ENCODE data around the gene HECTD4.
"Not testable (repeated sequence)": the region's sequence is repeated elsewhere in the genome, so short reads cannot be mapped to it uniquely, and the experiment has no call there.

HECTD4 gene

GRCh38 chr12:112406519-112407488, 24.6 kb upstream of the HECTD4 start:
- no peak for DNase-seq

- no peak for DNase-seq
Measured at GRCh38 chr12:112401903-112402498, 19.8 kb upstream of the HECTD4 start.

GRCh38 chr12:112401054-112401453, 18.8 kb upstream of the HECTD4 start:
- DNase-seq = no peak

- no peak for DNase-seq
Measured at GRCh38 chr12:112393328-112393727, 11.1 kb upstream of the HECTD4 start.

- DNase-seq = not testable (repeated sequence)
Measured at GRCh38 chr12:112389922-112390654, 7.9 kb upstream of the HECTD4 start.

GRCh38 chr12:112389228-112389627, 7.0 kb upstream of the HECTD4 start:
- DNase-seq = no peak

GRCh38 chr12:112386726-112387125, 4.5 kb upstream of the HECTD4 start:
- no peak for DNase-seq

- no peak for DNase-seq
Measured at GRCh38 chr12:112382866-112383265, 635 bp upstream of the HECTD4 start.

GRCh38 chr12:112381406-112381882, 787 bp downstream of the HECTD4 start:
- DNase-seq = peak; percentile 52

- DNase-seq = no peak
Measured at GRCh38 chr12:112380663-112381405, 1.4 kb downstream of the HECTD4 start.

- DNase-seq = no peak
Measured at GRCh38 chr12:112375105-112375504, 7.1 kb downstream of the HECTD4 start.

- no peak for DNase-seq
Measured at GRCh38 chr12:112374166-112374740, 8.0 kb downstream of the HECTD4 start.

GRCh38 chr12:112370868-112371510, 11.2 kb downstream of the HECTD4 start:
- no peak for DNase-seq

- DNase-seq = no peak
Measured at GRCh38 chr12:112370199-112370598, 12.0 kb downstream of the HECTD4 start.

GRCh38 chr12:112368856-112369255, 13.4 kb downstream of the HECTD4 start:
- no peak for DNase-seq

GRCh38 chr12:112367965-112368364, 14.3 kb downstream of the HECTD4 start:
- DNase-seq = no peak

- DNase-seq = no peak
Measured at GRCh38 chr12:112362310-112362709, 19.9 kb downstream of the HECTD4 start.

GRCh38 chr12:112361271-112361670, 21.0 kb downstream of the HECTD4 start:
- DNase-seq = no peak

- no peak for DNase-seq
Measured at GRCh38 chr12:112359290-112359689, 22.9 kb downstream of the HECTD4 start.

- DNase-seq = no peak
Measured at GRCh38 chr12:112357214-112357613, 25.0 kb downstream of the HECTD4 start.

GRCh38 chr12:112354399-112354798, 27.8 kb downstream of the HECTD4 start:
- no peak for DNase-seq

GRCh38 chr12:112353393-112353792, 28.8 kb downstream of the HECTD4 start:
- DNase-seq = no peak

Data from stimulated activated CD4-positive, alpha-beta T cell treated with anti-CD3 and anti-CD28 coated beads, Interleukin-15, amount 100 ng/mL, for 24 hours (primary cell).